HEK293 (cell line): Measurements from ENCODE around the gene CLN6.

Experiments used
- CTCF ChIA-PET: fragments of 350-600 bp; formaldehyde crosslinking; extraction: SDS; loops from one replicate; lab custom pipeline; 2021; ENCODE audit warnings: antibody characterized with exemption; lab: Yijun Ruan, JAX
- POLR2A ChIA-PET: fragments of 300-600 bp; formaldehyde crosslinking; extraction: SDS; loops from one replicate; lab custom pipeline; 2020; ENCODE audit warnings: antibody characterized with exemption, inconsistent platforms; lab: Yijun Ruan, JAX
- H3K27ac ChIP-seq: fragments of 200-500 bp; sonication (Bioruptor generic); 2 replicates; pipeline ENCODE4 v1.5.1; 2014; ENCODE audit warnings: low read depth, low read length, control low read depth, inconsistent platforms; ENCODE audit errors: extremely low read depth
- H3K36me3 ChIP-seq, 2 experiments: fragments of 200-500 bp in 1 of 2; sonication (Bioruptor generic) in 1 of 2; 1 replicate in 1 of 2; 2 replicates in 1 of 2; pipeline ENCODE4 v1.5.1; 2014 to 2017; ENCODE audit warnings: inconsistent platforms in 2 of 2, low read length in 2 of 2; ENCODE audit not compliant: control insufficient read depth in 2 of 2, insufficient read depth in 1 of 2
- H3K4me1 ChIP-seq: fragments of 200-500 bp; sonication (Bioruptor generic); 2 replicates; pipeline ENCODE4 v1.5.1; 2014; ENCODE audit warnings: mild to moderate bottlenecking, low read length, inconsistent platforms; ENCODE audit not compliant: control insufficient read depth, insufficient read depth
- H3K4me3 ChIP-seq: 2 replicates; pipeline ENCODE4 v1.5.1; 2011; ENCODE audit warnings: low read depth, mild to moderate bottlenecking, control low read depth, low read length, moderate library complexity
- H3K9me3 ChIP-seq: fragments of 200-500 bp; sonication (Bioruptor generic); 2 replicates; pipeline ENCODE4 v1.5.1; 2014; ENCODE audit warnings: low read depth, low read length, inconsistent platforms; ENCODE audit not compliant: control insufficient read depth, insufficient read depth
- HOXA7 ChIP-seq: sonication (generic); formaldehyde crosslinking; IDR thresholded peaks from 2 replicates; pipeline ENCODE4 v1.8.1; 2022; ENCODE audit warnings: missing genetic modification reagents, borderline replicate concordance
- MZF1 ChIP-seq: fragments of 450-650 bp; formaldehyde crosslinking; IDR thresholded peaks from 2 replicates; pipeline ENCODE4 v1.5.1; 2017; ENCODE audit warnings: missing biosample characterization, missing genetic modification characterization, borderline replicate concordance
- OSR2 ChIP-seq: fragments of 450-650 bp; formaldehyde crosslinking; IDR thresholded peaks from 2 replicates; pipeline ENCODE4 v1.5.1; 2016; ENCODE audit warnings: missing biosample characterization, missing genetic modification characterization
- WT1 ChIP-seq: fragments of 450-650 bp; formaldehyde crosslinking; IDR thresholded peaks from 2 replicates; pipeline ENCODE4 v1.5.1; 2016; ENCODE audit warnings: missing biosample characterization, missing genetic modification characterization
- ZBTB17 ChIP-seq: fragments of 450-650 bp; formaldehyde crosslinking; IDR thresholded peaks from 2 replicates; pipeline ENCODE4 v1.5.1; 2016; ENCODE audit warnings: missing biosample characterization, missing genetic modification characterization
- ZBTB21 ChIP-seq: fragments of 450-650 bp; formaldehyde crosslinking; IDR thresholded peaks from 2 replicates; pipeline ENCODE4 v1.5.1; 2017; ENCODE audit warnings: missing biosample characterization, missing genetic modification characterization
- ZFP37 ChIP-seq: fragments of 450-650 bp; formaldehyde crosslinking; IDR thresholded peaks from 2 replicates; pipeline ENCODE4 v1.5.1; 2016; ENCODE audit warnings: missing biosample characterization, missing genetic modification characterization
- ZIC2 ChIP-seq: fragments of 450-650 bp; formaldehyde crosslinking; IDR thresholded peaks from 2 replicates; pipeline ENCODE4 v1.5.1; 2016; ENCODE audit warnings: missing biosample characterization, missing genetic modification characterization
- ZNF121 ChIP-seq: fragments of 450-650 bp; formaldehyde crosslinking; IDR thresholded peaks from 2 replicates; pipeline ENCODE4 v1.5.1; 2016; ENCODE audit warnings: missing biosample characterization, missing genetic modification characterization
- ZNF16 ChIP-seq: fragments of 450-650 bp; formaldehyde crosslinking; IDR thresholded peaks from 2 replicates; pipeline ENCODE4 v1.5.1; 2016; ENCODE audit warnings: low read depth, missing biosample characterization, missing genetic modification characterization
- ZNF174 ChIP-seq: fragments of 450-650 bp; formaldehyde crosslinking; IDR thresholded peaks from 2 replicates; pipeline ENCODE4 v1.5.0; 2017; ENCODE audit warnings: missing biosample characterization, mild to moderate bottlenecking, missing genetic modification characterization
- ZNF214 ChIP-seq: fragments of 450-650 bp; formaldehyde crosslinking; IDR thresholded peaks from 2 replicates; pipeline ENCODE4 v1.5.1; 2017; ENCODE audit warnings: missing biosample characterization, mild to moderate bottlenecking, missing genetic modification characterization, borderline replicate concordance
- ZNF48 ChIP-seq: fragments of 450-650 bp; formaldehyde crosslinking; IDR thresholded peaks from 2 replicates; pipeline ENCODE4 v1.5.1; 2016; ENCODE audit warnings: missing biosample characterization, missing genetic modification characterization
- ZNF530 ChIP-seq: fragments of 450-650 bp; formaldehyde crosslinking; IDR thresholded peaks from 2 replicates; pipeline ENCODE4 v1.5.1; 2016; ENCODE audit warnings: low read depth, missing biosample characterization, missing genetic modification characterization
- ZNF610 ChIP-seq: fragments of 450-650 bp; formaldehyde crosslinking; IDR thresholded peaks from 2 replicates; pipeline ENCODE4 v1.5.1; 2016; ENCODE audit warnings: missing biosample characterization, missing genetic modification characterization, borderline replicate concordance
- ZNF624 ChIP-seq: fragments of 450-650 bp; formaldehyde crosslinking; IDR thresholded peaks from 2 replicates; pipeline ENCODE4 v1.5.1; 2017; ENCODE audit warnings: missing biosample characterization, missing genetic modification characterization
- ZNF777 ChIP-seq: fragments of 450-650 bp; formaldehyde crosslinking; IDR thresholded peaks from 2 replicates; pipeline ENCODE4 v1.5.1; 2017; ENCODE audit warnings: missing biosample characterization, missing genetic modification characterization, borderline replicate concordance
- ZNF837 ChIP-seq: fragments of 450-650 bp; formaldehyde crosslinking; IDR thresholded peaks from 2 replicates; pipeline ENCODE4 v1.5.1; 2016; ENCODE audit warnings: missing biosample characterization, missing genetic modification characterization
- TF ChIP-seq, protein P1 (sequence below): fragments of 450-650 bp; formaldehyde crosslinking; IDR thresholded peaks from 2 replicates; pipeline ENCODE4 v1.5.1; 2016; ENCODE audit warnings: missing biosample characterization, missing genetic modification characterization
- TF ChIP-seq, protein P2 (sequence below): fragments of 450-650 bp; formaldehyde crosslinking; IDR thresholded peaks from 2 replicates; pipeline ENCODE4 v1.5.1; 2016; ENCODE audit warnings: missing biosample characterization, missing genetic modification characterization
- TF ChIP-seq, protein P3 (sequence below): fragments of 450-650 bp; formaldehyde crosslinking; IDR thresholded peaks from 2 replicates; pipeline ENCODE4 v1.5.1; 2016; ENCODE audit warnings: missing biosample characterization, missing genetic modification characterization
- TF ChIP-seq, protein P4 (sequence below): fragments of 450-650 bp; formaldehyde crosslinking; IDR thresholded peaks from 2 replicates; pipeline ENCODE4 v1.5.1; 2017; ENCODE audit warnings: missing biosample characterization, missing genetic modification characterization

The CLN6 gene

DNA sequence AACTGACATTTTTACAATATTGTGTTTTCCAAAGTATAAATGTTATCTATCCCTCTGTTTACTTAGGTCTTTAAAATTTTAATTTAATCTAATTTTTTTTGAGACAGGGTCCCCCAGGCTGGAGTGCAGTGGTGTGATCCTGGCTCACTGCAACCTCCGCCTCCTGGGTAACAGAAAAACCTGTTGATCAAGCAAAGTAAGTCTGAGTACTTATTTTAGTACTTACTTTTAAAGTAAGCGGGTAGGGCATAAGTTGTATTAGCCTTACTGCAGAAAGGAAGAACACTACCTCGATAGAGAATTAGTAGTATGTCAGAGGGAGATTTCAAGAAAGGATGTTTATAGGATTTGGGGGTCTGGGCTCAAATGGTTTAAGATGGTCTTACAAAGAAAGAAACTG, 36.1 kb upstream of the CLN6 start (continued):
- TF ChIP-seq, protein P1, sequence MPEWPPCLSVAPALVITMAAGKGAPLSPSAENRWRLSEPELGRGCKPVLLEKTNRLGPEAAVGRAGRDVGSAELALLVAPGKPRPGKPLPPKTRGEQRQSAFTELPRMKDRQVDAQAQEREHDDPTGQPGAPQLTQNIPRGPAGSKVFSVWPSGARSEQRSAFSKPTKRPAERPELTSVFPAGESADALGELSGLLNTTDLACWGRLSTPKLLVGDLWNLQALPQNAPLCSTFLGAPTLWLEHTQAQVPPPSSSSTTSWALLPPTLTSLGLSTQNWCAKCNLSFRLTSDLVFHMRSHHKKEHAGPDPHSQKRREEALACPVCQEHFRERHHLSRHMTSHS (tag by site-specific recombination): no peak
- no peak for TF ChIP-seq ZNF48 (tag by site-specific recombination)
- TF ChIP-seq, all 188 proteins: peak for 0

DNA sequence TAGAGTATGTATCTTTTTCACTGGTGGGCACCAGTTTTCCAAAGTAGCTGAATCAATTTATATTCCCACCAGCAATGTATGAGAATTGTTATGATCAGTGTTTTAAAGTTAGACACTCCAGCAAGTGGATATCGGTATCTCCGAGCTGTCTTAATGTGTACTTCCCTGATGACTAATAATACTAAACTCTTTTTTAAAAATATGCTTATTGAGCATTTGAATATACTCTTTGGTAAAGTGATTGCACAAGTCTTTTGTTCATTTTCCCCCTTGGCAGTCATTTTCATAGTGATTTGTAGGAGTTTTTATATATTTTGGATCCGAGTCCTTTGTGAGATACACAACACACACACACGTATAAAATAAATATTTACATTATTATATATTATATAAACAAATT, 35.6 kb upstream of the CLN6 start:
- POLR2A ChIA-PET: interaction anchor here (0.6 to 1.2 kb wide), 3 partner anchors 12 to 14 kb away, joined by 3 to 5 read pairs (median 3); partner anchors contain the start of gene FEM1B
- no peak overlapping the region for H3K4me3 ChIP-seq
- H3K36me3 ChIP-seq: no peaks in the 10 kb centered on the region
- TF ChIP-seq ZNF610 (tag by site-specific recombination) (no peak), ZNF530 (no peak), ZNF837 (tag by site-specific recombination) (no peak), ZNF174 (tag by site-specific recombination) (no peak), ZNF624 (tag by site-specific recombination) (no peak), ZBTB17 (tag by site-specific recombination) (no peak), ZNF16 (tag by site-specific recombination) (no peak), ZIC2 (tag by site-specific recombination) (no peak), WT1 (tag by site-specific recombination) (no peak), ZNF777 (tag by site-specific recombination) (no peak), MZF1 (tag by site-specific recombination) (no peak), ZNF214 (tag by site-specific recombination) (no peak), HOXA7 (no peak), ZNF121 (tag by site-specific recombination) (no peak), ZBTB21 (no peak), ZFP37 (tag by site-specific recombination) (no peak)
- TF ChIP-seq, protein P2, sequence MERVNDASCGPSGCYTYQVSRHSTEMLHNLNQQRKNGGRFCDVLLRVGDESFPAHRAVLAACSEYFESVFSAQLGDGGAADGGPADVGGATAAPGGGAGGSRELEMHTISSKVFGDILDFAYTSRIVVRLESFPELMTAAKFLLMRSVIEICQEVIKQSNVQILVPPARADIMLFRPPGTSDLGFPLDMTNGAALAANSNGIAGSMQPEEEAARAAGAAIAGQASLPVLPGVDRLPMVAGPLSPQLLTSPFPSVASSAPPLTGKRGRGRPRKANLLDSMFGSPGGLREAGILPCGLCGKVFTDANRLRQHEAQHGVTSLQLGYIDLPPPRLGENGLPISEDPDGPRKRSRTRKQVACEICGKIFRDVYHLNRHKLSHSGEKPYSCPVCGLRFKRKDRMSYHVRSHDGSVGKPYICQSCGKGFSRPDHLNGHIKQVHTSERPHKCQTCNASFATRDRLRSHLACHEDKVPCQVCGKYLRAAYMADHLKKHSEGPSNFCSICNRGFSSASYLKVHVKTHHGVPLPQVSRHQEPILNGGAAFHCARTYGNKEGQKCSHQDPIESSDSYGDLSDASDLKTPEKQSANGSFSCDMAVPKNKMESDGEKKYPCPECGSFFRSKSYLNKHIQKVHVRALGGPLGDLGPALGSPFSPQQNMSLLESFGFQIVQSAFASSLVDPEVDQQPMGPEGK (tag by site-specific recombination): no peak
- TF ChIP-seq, protein P3, sequence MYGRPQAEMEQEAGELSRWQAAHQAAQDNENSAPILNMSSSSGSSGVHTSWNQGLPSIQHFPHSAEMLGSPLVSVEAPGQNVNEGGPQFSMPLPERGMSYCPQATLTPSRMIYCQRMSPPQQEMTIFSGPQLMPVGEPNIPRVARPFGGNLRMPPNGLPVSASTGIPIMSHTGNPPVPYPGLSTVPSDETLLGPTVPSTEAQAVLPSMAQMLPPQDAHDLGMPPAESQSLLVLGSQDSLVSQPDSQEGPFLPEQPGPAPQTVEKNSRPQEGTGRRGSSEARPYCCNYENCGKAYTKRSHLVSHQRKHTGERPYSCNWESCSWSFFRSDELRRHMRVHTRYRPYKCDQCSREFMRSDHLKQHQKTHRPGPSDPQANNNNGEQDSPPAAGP: no peak
- CTCF ChIA-PET: interaction anchor here (0.7 to 2.9 kb wide), 4 partner anchors 12 to 1498 kb away, joined by 3 to 15 read pairs (median 6); partner anchors contain the start of gene FEM1B
- H3K4me1 ChIP-seq: no peaks in the 10 kb centered on the region
- no peaks in the 10 kb centered on the region for H3K9me3 ChIP-seq
- H3K27ac ChIP-seq: no peak overlapping the region

DNA sequence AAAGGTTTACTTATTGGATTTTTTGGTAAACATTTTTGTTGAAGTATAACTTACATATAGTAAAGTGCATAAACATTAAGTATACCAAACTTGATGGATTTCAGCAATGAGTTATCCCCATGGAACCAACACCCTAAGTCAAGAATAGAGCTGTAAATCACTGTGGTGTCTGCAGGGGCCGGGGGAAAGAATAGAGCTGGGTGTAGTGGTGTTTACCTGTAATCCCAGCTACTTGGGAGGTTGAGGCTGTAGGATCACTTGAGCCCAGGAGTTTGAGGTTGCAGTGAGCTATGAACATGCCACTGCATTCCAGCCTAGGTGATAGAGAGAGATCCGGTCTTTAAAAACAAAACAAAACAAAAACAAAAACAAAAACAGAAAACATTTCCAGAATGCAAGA, 34.8 kb upstream of the CLN6 start:
- TF ChIP-seq, protein P4, sequence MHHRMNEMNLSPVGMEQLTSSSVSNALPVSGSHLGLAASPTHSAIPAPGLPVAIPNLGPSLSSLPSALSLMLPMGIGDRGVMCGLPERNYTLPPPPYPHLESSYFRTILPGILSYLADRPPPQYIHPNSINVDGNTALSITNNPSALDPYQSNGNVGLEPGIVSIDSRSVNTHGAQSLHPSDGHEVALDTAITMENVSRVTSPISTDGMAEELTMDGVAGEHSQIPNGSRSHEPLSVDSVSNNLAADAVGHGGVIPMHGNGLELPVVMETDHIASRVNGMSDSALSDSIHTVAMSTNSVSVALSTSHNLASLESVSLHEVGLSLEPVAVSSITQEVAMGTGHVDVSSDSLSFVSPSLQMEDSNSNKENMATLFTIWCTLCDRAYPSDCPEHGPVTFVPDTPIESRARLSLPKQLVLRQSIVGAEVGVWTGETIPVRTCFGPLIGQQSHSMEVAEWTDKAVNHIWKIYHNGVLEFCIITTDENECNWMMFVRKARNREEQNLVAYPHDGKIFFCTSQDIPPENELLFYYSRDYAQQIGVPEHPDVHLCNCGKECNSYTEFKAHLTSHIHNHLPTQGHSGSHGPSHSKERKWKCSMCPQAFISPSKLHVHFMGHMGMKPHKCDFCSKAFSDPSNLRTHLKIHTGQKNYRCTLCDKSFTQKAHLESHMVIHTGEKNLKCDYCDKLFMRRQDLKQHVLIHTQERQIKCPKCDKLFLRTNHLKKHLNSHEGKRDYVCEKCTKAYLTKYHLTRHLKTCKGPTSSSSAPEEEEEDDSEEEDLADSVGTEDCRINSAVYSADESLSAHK (tag by site-specific recombination): no peak
- no peak for TF ChIP-seq ZNF624 (tag by site-specific recombination)
- TF ChIP-seq OSR2: no peak
- TF ChIP-seq, all 188 proteins: peak for 0
- POLR2A ChIA-PET: interaction anchor here (0.6 to 1.2 kb wide), 3 partner anchors 13 to 14 kb away, joined by 3 to 5 read pairs (median 3); partner anchors contain the start of gene FEM1B
- no peak overlapping the region for H3K4me3 ChIP-seq

More for the DNA sequence above, 34.8 kb upstream of the CLN6 start:
- no peaks in the 10 kb centered on the region for H3K9me3 ChIP-seq
- H3K4me1 ChIP-seq: no peaks in the 10 kb centered on the region
- no peak overlapping the region for H3K27ac ChIP-seq
- no peaks in the 10 kb centered on the region for H3K36me3 ChIP-seq
- CTCF ChIA-PET: interaction anchor here (0.5 to 2.9 kb wide), 6 partner anchors 11 to 660 kb away, joined by 3 to 15 read pairs (median 6); partner anchors contain the start of gene FEM1B
